Measurements from ENCODE around the gene MORC4. TPM values are rescaled to one million over a fixed set of nuclear protein-coding genes. Genes with fewer than 3 reads are reported as not detected.

Gene MORC4
- polyA plus RNA-seq, 1 of the 3 experiments (the other 2 are of a cell fraction): 12.5 TPM

DNA sequence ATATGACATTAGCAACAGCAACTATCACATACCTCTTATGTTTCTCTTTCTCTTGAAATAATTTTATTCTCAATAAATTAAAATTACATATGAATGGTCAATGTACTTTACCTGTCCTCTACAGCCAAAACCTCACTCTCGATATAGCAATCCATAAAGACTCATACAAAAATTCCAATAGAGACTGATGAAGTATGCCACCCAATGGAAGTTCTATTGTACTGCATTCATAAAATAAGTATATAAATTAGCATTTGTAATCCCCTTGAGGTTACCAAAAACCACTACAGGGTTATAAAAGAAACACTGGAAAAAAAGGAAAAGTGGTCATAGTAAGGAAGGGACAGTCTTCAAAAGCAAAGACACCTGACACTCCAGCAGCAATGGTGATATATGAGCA, 47.0 kb downstream of the MORC4 start:
- peaks cover 3% of the 10 kb centered on the region; the same call in 1 of the 2 replicates for H3K27me3 ChIP-seq (ENCODE audit: insufficient read depth)
- no peak overlapping the region for H3K4me3 ChIP-seq (ENCODE audit: low read depth in 2 of 2, low read length in 1 of 2)
- no peaks in the 10 kb centered on the region for H4K20me1 ChIP-seq (ENCODE audit: insufficient read depth)
- no peak overlapping the region for H3K27ac ChIP-seq (ENCODE audit: low read depth in 2 of 2, low read length in 1 of 2)
- no peaks in the 10 kb centered on the region for H3K9me3 ChIP-seq
- no peak overlapping the region for H3K9ac ChIP-seq
- H3K4me2 ChIP-seq: no peak overlapping the region
- WGBS (ENCODE audit: low lambda C conversion rate): 24% methylated on average over 1 of the region's 1 CpG
- no peak overlapping the region for H2AFZ ChIP-seq (ENCODE audit: low read depth)
- ChIA-PET CTCF (interaction anchor here (0.9 to 1.5 kb wide), 4 partner anchors 11 to 59 kb away, joined by 3 to 8 read pairs (median 5); no protein-coding TSS in a partner anchor), POLR2A (no interaction called here)
- peaks cover 3 to 4% of the 10 kb centered on the region in 2 experiments; a peak in 2 of 4 replicates for H3K4me1 ChIP-seq (ENCODE audit: control insufficient read depth in 1 of 2, insufficient read depth in 2 of 2, low read depth in 1 of 2, low read length in 1 of 2)
- H3K9me2 ChIP-seq: no peaks in the 10 kb centered on the region
- peaks cover 6% of the 10 kb centered on the region for H3F3A ChIP-seq (replicated peaks; ENCODE audit: insufficient read depth)
- H3K79me2 ChIP-seq (ENCODE audit: insufficient read depth): no peaks in the 10 kb centered on the region
- TF ChIP-seq FOXM1 (IDR thresholded peaks at IDR 0.05; ENCODE audit: low read depth) (no peak), TEAD4 (IDR thresholded peaks at IDR 0.05; ENCODE audit: borderline replicate concordance, insufficient read depth) (no peak), TAF1 (IDR thresholded peaks at IDR 0.05; ENCODE audit: borderline replicate concordance, low read depth, low read length) (no peak), SMC3 (IDR thresholded peaks at IDR 0.05; ENCODE audit: low read depth, low read length) (peak; percentile 35; the same call in 1 of the 2 replicates), RXRA (IDR thresholded peaks at IDR 0.05; ENCODE audit: borderline replicate concordance, low read depth) (no peak), NRF1 (IDR thresholded peaks at IDR 0.05; ENCODE audit: low read depth, low read length) (no peak), RAD21 (IDR thresholded peaks at IDR 0.05; ENCODE audit: low read length) (peak; percentile 25; the same call in 1 of the 2 replicates), MEF2A (IDR thresholded peaks at IDR 0.05; ENCODE audit: borderline replicate concordance, low read depth) (no peak), GABPA (IDR thresholded peaks at IDR 0.05; ENCODE audit: low read depth) (no peak), EZH2phosphoT487 (IDR thresholded peaks at IDR 0.05; ENCODE audit: borderline replicate concordance, low read depth) (no peak), NFIC (IDR thresholded peaks at IDR 0.05; ENCODE audit: borderline replicate concordance) (no peak), POLR2AphosphoS5 (IDR thresholded peaks at IDR 0.05; ENCODE audit: low read depth, low read length) (no peak), FOXJ3 (CRISPR knock-in tag; IDR thresholded peaks at IDR 0.05) (no peak)
- TF ChIP-seq, protein P1, sequence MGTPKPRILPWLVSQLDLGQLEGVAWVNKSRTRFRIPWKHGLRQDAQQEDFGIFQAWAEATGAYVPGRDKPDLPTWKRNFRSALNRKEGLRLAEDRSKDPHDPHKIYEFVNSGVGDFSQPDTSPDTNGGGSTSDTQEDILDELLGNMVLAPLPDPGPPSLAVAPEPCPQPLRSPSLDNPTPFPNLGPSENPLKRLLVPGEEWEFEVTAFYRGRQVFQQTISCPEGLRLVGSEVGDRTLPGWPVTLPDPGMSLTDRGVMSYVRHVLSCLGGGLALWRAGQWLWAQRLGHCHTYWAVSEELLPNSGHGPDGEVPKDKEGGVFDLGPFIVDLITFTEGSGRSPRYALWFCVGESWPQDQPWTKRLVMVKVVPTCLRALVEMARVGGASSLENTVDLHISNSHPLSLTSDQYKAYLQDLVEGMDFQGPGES (IDR thresholded peaks at IDR 0.05; ENCODE audit: low read depth, low read length): no peak
- TF ChIP-seq, protein P2, sequence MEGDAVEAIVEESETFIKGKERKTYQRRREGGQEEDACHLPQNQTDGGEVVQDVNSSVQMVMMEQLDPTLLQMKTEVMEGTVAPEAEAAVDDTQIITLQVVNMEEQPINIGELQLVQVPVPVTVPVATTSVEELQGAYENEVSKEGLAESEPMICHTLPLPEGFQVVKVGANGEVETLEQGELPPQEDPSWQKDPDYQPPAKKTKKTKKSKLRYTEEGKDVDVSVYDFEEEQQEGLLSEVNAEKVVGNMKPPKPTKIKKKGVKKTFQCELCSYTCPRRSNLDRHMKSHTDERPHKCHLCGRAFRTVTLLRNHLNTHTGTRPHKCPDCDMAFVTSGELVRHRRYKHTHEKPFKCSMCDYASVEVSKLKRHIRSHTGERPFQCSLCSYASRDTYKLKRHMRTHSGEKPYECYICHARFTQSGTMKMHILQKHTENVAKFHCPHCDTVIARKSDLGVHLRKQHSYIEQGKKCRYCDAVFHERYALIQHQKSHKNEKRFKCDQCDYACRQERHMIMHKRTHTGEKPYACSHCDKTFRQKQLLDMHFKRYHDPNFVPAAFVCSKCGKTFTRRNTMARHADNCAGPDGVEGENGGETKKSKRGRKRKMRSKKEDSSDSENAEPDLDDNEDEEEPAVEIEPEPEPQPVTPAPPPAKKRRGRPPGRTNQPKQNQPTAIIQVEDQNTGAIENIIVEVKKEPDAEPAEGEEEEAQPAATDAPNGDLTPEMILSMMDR (IDR thresholded peaks at IDR 0.05): peak; percentile 67
- TF ChIP-seq, protein P3, sequence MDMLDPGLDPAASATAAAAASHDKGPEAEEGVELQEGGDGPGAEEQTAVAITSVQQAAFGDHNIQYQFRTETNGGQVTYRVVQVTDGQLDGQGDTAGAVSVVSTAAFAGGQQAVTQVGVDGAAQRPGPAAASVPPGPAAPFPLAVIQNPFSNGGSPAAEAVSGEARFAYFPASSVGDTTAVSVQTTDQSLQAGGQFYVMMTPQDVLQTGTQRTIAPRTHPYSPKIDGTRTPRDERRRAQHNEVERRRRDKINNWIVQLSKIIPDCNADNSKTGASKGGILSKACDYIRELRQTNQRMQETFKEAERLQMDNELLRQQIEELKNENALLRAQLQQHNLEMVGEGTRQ (IDR thresholded peaks at IDR 0.05; ENCODE audit: borderline replicate concordance, low read depth, low read length): no peak
- H3K36me3 ChIP-seq (replicated peaks in 1 of 2; ENCODE audit: control insufficient read depth in 1 of 2, insufficient read depth in 2 of 2, low read length in 1 of 2): no peaks in the 10 kb centered on the region
- peak; percentile 6 for DNase-seq
